ENCODE data around the gene NR2C2. TPM values are rescaled to one million over a fixed set of nuclear protein-coding genes. Genes with fewer than 3 reads are reported as not detected.

Gene NR2C2
- total and polyA plus RNA-seq, 12 donors = 6.4 to 42.2 (median 26.6) TPM

DNA sequence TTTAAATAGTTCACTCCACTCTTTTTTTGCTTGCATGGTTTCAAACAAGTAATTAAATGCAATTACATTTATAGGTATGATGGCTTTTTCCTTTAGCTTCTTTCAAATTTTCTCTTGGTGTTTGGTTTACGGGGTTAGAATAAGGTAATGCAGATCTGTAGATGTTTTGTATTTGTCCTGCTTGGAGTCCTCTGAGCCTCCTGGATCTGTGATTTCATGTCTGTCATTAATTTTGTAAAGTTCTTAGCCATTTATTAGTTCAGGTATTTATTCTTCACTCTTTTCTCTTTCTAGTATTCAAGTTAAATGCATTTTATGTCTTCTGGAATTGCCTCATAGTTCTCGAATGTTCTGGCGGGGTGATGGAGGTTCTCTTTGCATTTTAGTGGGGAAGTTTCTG lies 119.1 kb downstream of the NR2C2 start:
- Histone ChIP-seq H3K27me3 (no peaks in the 10 kb centered on the region), H3K4me3 (no peak overlapping the region), H3K9me3 (replicated peaks in 1 of 3) (no peaks in the 10 kb centered on the region), H3K4me1 (replicated peaks in 1 of 2) (peaks cover 9 to 19% of the 10 kb centered on the region in 2 donors), H3K27ac (no peak overlapping the region), H3K36me3 (replicated peaks in 1 of 2) (peaks cover 0 to 10% of the 10 kb centered on the region in 2 donors)
- 92 to 97% (median 96%) methylated on average over 3 of the region's 3 CpGs for WGBS, 4 donors
- TF ChIP-seq, protein P1, sequence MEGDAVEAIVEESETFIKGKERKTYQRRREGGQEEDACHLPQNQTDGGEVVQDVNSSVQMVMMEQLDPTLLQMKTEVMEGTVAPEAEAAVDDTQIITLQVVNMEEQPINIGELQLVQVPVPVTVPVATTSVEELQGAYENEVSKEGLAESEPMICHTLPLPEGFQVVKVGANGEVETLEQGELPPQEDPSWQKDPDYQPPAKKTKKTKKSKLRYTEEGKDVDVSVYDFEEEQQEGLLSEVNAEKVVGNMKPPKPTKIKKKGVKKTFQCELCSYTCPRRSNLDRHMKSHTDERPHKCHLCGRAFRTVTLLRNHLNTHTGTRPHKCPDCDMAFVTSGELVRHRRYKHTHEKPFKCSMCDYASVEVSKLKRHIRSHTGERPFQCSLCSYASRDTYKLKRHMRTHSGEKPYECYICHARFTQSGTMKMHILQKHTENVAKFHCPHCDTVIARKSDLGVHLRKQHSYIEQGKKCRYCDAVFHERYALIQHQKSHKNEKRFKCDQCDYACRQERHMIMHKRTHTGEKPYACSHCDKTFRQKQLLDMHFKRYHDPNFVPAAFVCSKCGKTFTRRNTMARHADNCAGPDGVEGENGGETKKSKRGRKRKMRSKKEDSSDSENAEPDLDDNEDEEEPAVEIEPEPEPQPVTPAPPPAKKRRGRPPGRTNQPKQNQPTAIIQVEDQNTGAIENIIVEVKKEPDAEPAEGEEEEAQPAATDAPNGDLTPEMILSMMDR (IDR thresholded peaks at IDR 0.05) = no peak
- TF ChIP-seq POLR2A (IDR thresholded peaks at IDR 0.05) = no peak
- no peak for DNase-seq
- intact Hi-C loops (cut with DNase I) = no loop called here

DNA sequence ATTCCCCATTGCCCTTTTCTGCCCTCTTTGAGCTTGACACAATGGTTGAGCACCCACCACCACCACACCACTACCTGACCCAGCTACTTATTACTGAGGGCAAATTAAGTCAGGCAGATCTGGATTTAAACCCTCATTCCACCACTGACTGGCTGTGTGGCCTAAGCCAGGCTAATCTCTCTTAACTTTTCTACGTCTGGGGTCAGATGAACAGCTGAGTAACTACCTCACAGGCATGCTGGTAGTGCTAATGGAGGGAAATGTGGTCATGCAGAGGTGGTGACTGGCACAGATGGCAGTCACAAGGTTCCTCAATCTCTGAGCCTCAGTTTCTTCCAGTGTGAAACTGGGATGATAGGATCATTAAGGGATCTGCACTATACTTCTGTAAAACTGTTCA lies 122.1 kb downstream of the NR2C2 start:
- Histone ChIP-seq H3K36me3 (replicated peaks in 1 of 2) (peaks cover 0 to 39% of the 10 kb centered on the region in 2 donors), H3K4me3 (no peak overlapping the region), H3K27me3 (no peaks in the 10 kb centered on the region), H3K27ac (no peak overlapping the region), H3K4me1 (replicated peaks in 1 of 2) (peaks cover 3 to 5% of the 10 kb centered on the region in 2 donors), H3K9me3 (replicated peaks in 1 of 3) (no peaks in the 10 kb centered on the region)
- DNase-seq = no peak
- TF ChIP-seq POLR2A (IDR thresholded peaks at IDR 0.05) = no peak
- intact Hi-C loops (cut with DNase I) = no loop called here
- WGBS, 4 donors = 85 to 100% (median 89%) methylated on average over 1 of the region's 1 CpG

DNA sequence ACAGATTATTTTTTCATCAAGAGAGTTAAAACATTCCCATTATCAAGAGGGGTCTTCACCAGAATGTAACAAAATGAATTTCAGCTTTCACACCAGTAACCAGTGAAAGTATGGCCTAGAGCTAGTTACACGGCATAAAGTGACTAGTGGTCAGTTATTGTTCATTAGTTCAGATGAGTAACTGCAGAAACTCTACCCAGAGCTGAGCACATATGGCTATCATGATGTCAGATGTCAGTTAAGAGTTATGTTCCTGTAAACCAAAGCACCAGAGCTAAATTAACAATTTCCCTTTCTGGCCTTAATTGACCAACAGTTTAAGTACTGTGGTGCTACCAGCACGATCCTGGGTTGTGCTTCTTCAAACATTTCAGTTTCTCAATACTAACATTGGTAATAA lies 124.3 kb downstream of the NR2C2 start:
- no peaks in the 10 kb centered on the region for H3K9me3 ChIP-seq (replicated peaks in 1 of 3)
- H3K4me3 ChIP-seq = no peak overlapping the region
- WGBS, 4 donors = 88 to 98% (median 95%) methylated on average over 2 of the region's 2 CpGs
- no peaks in the 10 kb centered on the region for H3K4me1 ChIP-seq (replicated peaks in 1 of 2)
- no peaks in the 10 kb centered on the region for H3K27me3 ChIP-seq
- H3K36me3 ChIP-seq (replicated peaks in 1 of 2) = peaks cover 0 to 62% of the 10 kb centered on the region in 2 donors
- TF ChIP-seq, protein P1 (IDR thresholded peaks at IDR 0.05) = no peak
- no peak for TF ChIP-seq POLR2A (IDR thresholded peaks at IDR 0.05)
- H3K27ac ChIP-seq = no peak overlapping the region
- no peak for DNase-seq
- intact Hi-C loops (cut with DNase I) = no loop called here

DNA sequence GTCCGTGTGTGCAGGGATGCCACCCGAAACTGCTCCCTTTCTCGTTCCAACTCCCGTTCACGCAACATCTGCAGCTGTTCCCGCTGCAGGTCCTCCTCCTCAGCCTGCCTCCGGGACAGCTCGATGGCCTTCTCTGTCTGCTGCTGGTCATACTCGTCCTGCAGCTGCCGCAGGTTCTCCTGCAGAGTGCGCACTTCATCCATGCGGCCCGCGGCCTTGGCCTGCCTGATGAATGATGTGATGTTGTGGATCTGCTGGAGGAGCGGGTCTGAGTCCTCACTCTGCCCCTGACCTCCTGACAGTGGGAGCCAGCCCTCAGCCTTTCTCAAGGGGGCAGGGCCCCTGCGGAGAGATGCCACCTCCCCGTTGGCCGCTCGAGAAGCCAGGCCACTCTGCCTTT lies 127.1 kb downstream of the NR2C2 start:
- TF ChIP-seq, protein P1 (IDR thresholded peaks at IDR 0.05) = no peak
- no peak for TF ChIP-seq POLR2A (IDR thresholded peaks at IDR 0.05)
- intact Hi-C loops (cut with DNase I) = no loop called here
- Histone ChIP-seq H3K4me3 (no peak overlapping the region), H3K4me1 (replicated peaks in 1 of 2) (no peaks in the 10 kb centered on the region), H3K9me3 (replicated peaks in 1 of 3) (no peaks in the 10 kb centered on the region), H3K27ac (no peak overlapping the region), H3K36me3 (replicated peaks in 1 of 2) (peaks cover 0 to 89% of the 10 kb centered on the region in 2 donors), H3K27me3 (no peaks in the 10 kb centered on the region)
- 78 to 89% (median 82%) methylated on average over 11 to 19 of the region's 19 CpGs for WGBS, 4 donors
- no peak for DNase-seq

DNA sequence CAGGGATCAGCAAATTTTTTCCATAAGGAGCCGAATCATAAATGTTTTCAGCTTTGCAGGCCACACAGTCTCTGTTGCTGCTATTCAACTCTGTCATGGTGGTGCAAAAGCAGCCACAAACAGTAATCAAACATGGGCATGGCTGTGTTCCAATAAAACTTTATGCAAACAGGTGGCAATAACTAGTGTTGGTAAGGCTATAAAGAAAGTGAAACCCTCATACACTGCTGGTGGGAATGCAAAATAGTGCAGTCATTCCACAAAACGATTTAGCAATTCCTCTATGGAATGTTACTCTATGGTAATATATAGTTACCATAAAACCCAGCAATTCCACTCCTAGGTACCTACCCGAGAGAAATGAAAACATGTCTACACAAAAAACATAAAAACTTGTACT lies 131.7 kb downstream of the NR2C2 start:
- Histone ChIP-seq H3K36me3 (replicated peaks in 1 of 2) (peaks cover 0 to 99% of the 10 kb centered on the region in 2 donors), H3K9me3 (replicated peaks in 1 of 3) (no peaks in the 10 kb centered on the region), H3K27me3 (no peaks in the 10 kb centered on the region), H3K4me1 (replicated peaks in 1 of 2) (peaks cover 0 to 5% of the 10 kb centered on the region in 2 donors), H3K27ac (no peak overlapping the region), H3K4me3 (no peak overlapping the region)
- intact Hi-C loops (cut with DNase I) = no loop called here
- WGBS, 4 donors = 81 to 99% (median 87%) methylated on average over 3 of the region's 3 CpGs
- DNase-seq = no peak
- TF ChIP-seq POLR2A (IDR thresholded peaks at IDR 0.05) = no peak
- TF ChIP-seq, protein P1 (IDR thresholded peaks at IDR 0.05) = no peak
